HepG2 (cell line): ENCODE data around the gene DHRS1. TPM values are rescaled to one million over a fixed set of nuclear protein-coding genes. Genes with fewer than 3 reads are reported as not detected.

Experiments
- HIC2 ChIP-seq: sonication (generic); formaldehyde crosslinking; IDR thresholded peaks from 2 replicates; pipeline ENCODE4 v1.9.0; 2022; ENCODE audit warnings: low read depth, missing genetic modification reagents
- HMGA1 ChIP-seq: sonication (generic); formaldehyde crosslinking; conservative IDR thresholded peaks from 2 replicates; pipeline ENCODE4 v1.4.0; 2020; ENCODE audit warnings: missing genetic modification reagents
- LCORL ChIP-seq, 2 experiments: fragments of 450-650 bp in 1 of 2; sonication (generic) in 1 of 2; formaldehyde crosslinking in 1 of 2; IDR thresholded peaks; 2 replicates each; pipeline versions ENCODE4 v1.5.0 to v1.6.1; 2017 to 2020; ENCODE audit warnings: antibody characterized with exemption in 1 of 2, missing genetic modification reagents in 1 of 2
- MIXL1 ChIP-seq: IDR thresholded peaks from 2 replicates; pipeline ENCODE4 v1.6.1; 2016
- NFAT5 ChIP-seq: sonication (generic); formaldehyde crosslinking; IDR thresholded peaks from 2 replicates; pipeline ENCODE4 v1.4.0; 2020; ENCODE audit warnings: missing genetic modification reagents
- NONO ChIP-seq, 2 experiments: fragments of 450-650 bp in 1 of 2; sonication (generic) in 1 of 2; formaldehyde crosslinking in 1 of 2; IDR thresholded peaks in 1 of 2; conservative IDR thresholded peaks in 1 of 2; 2 replicates each; pipeline versions ENCODE4 v1.6.1 to v1.8.0; 2017 to 2022; ENCODE audit warnings: mild to moderate bottlenecking in 1 of 2, missing genetic modification reagents in 1 of 2, moderate library complexity in 1 of 2
- NR2F6 ChIP-seq, 2 experiments: IDR thresholded peaks; 2 replicates each; pipeline ENCODE4 v1.6.1; 2016; ENCODE audit warnings: antibody characterized with exemption in 1 of 2, mild to moderate bottlenecking in 1 of 2
- POLR2A ChIP-seq, 2 experiments: IDR thresholded peaks; 2 replicates each; pipeline ENCODE4 v1.6.1; 2011; ENCODE audit warnings: low read depth in 2 of 2, low read length in 2 of 2, mild to moderate bottlenecking in 1 of 2, moderate library complexity in 1 of 2; ENCODE audit not compliant: insufficient read depth in 1 of 2
- SALL2 ChIP-seq: sonication (generic); formaldehyde crosslinking; IDR thresholded peaks from 2 replicates; pipeline ENCODE4 v1.8.1; 2023; ENCODE audit warnings: mild to moderate bottlenecking, missing genetic modification reagents, inconsistent platforms
- WIZ ChIP-seq: sonication (generic); formaldehyde crosslinking; IDR thresholded peaks from 2 replicates; pipeline ENCODE4 v1.5.1; 2020; ENCODE audit warnings: mild to moderate bottlenecking, missing genetic modification reagents
- ZMAT5 ChIP-seq: sonication (generic); formaldehyde crosslinking; IDR thresholded peaks from 2 replicates; pipeline ENCODE4 v1.5.0; 2020; ENCODE audit warnings: mild to moderate bottlenecking, low read depth, missing genetic modification reagents, borderline replicate concordance
- ZNF251 ChIP-seq: sonication (generic); formaldehyde crosslinking; IDR thresholded peaks from 2 replicates; pipeline ENCODE4 v1.9.0; 2021; ENCODE audit warnings: mild to moderate bottlenecking, missing genetic modification reagents
- ZNF264 ChIP-seq: sonication (generic); formaldehyde crosslinking; IDR thresholded peaks from 2 replicates; pipeline ENCODE4 v1.4.0; 2020; ENCODE audit warnings: missing genetic modification reagents
- ZNF577 ChIP-seq: sonication (generic); formaldehyde crosslinking; IDR thresholded peaks from 2 replicates; pipeline ENCODE4 v1.4.0; 2020; ENCODE audit warnings: mild to moderate bottlenecking, low read depth, missing genetic modification reagents, borderline replicate concordance
- polyA plus RNA-seq, 8 experiments: library from polyadenylated mRNA; depleted of rRNA in 3 of 8; stranded (reverse) in 7 of 8; unstranded in 1 of 8; fragments of >200 nt; fragmentation: Illumina TruSeq in 4 of 8; extraction: Trizol in 4 of 8; gene quantifications; 2 replicates each; pipeline versions ENCODE4 v1.2.1 to v1.2.3, GENCODE V29; 2011 to 2016; ENCODE audit warnings: low read depth in 4 of 8, missing spikeins in 1 of 8, mixed read lengths in 1 of 8; ENCODE audit not compliant: insufficient read depth in 1 of 8
- total RNA-seq, 5 experiments: library from RNA; depleted of rRNA; stranded (reverse); fragments of >200 nt; fragmentation: Illumina TruSeq; extraction: Trizol; gene quantifications; 2 replicates each; pipeline ENCODE4 v1.2.3, GENCODE V29; 2016; ENCODE audit warnings: low read depth in 1 of 5
- TF ChIP-seq, protein P1 (sequence below): sonication (generic); IDR thresholded peaks from 2 replicates; pipeline ENCODE4 v1.6.1; 2016; ENCODE audit warnings: low read depth, borderline replicate concordance
- TF ChIP-seq, protein P2 (sequence below): sonication (generic); formaldehyde crosslinking; IDR thresholded peaks from 2 replicates; pipeline ENCODE4 v1.5.0; 2020; ENCODE audit warnings: mild to moderate bottlenecking, missing genetic modification reagents, borderline replicate concordance

Gene DHRS1
- total and polyA plus RNA-seq, 2 of the 13 experiments (the other 11 are each of a cell fraction or from before 2014, with no cell fraction given), result 49.8 to 60.8 TPM

DNA sequence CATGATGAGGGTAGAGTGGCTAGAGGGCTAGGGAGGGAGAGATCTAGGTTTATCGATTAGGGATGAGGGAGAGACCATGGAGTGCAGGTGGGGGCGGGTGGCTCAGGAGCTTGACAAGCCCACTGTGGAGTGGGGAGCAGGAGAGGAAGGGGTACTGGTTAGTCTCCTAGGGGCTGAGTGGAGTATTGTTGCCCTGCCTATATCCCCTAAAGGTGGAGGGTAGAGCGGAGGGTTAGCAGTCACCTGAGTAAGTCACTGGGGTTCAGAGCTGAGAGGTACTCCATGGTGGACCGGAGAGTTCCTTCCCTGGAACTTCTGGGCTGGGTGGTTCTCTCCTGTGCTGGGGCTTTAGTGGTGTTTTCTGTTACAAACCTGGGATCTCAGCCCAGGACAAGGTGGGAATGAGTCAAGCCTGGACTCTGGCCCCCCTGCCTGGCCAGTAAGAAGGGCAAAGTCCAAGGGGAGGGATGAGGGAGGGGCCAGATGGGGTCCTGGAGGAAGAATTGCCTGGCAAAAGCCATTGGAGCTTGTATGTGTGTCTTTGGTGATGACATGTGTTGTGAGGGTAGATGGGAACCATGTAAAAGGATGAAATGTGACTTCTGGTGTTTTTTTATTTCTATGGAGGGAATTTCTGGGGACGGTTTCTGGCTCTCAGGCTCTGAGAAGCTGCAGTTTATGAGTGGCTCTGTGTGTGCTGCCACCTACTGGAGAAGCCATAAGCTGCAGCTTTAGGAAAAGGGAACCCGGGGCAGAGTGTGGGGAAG is 8.2 kb upstream of the DHRS1 start, which contains the start of gene CIDEB (continued):
- TF ChIP-seq POLR2A (IDR thresholded peaks at IDR 0.05; ENCODE audit: insufficient read depth in 1 of 2, low read depth in 2 of 2, low read length in 2 of 2) (peak in 1 of 2 experiments; percentile 89; a peak in 2 of 4 replicates), NONO (IDR thresholded peaks at IDR 0.05) (no peak; the same call in 1 of the 2 replicates), NONO (CRISPR knock-in tag; conservative IDR thresholded peaks at IDR 0.05) (no peak), ZNF264 (CRISPR knock-in tag) (peak; percentile 96; the same call in 1 of the 2 replicates), HIC2 (peak; percentile 54), WIZ (CRISPR knock-in tag) (no peak), HMGA1 (no peak), NR2F6 (IDR thresholded peaks at IDR 0.05) (0 out of 2 replicates have a peak, but pooled peaks have one; percentile 50), NR2F6 (CRISPR knock-in tag; IDR thresholded peaks at IDR 0.05) (peak; percentile 82), ZMAT5 (CRISPR knock-in tag) (no peak), LCORL (IDR thresholded peaks at IDR 0.05) (no peak), LCORL (CRISPR knock-in tag; IDR thresholded peaks at IDR 0.05) (no peak), SALL2 (peak; percentile 19; the same call in 1 of the 2 replicates), MIXL1 (CRISPR knock-in tag) (peak; percentile 96), NFAT5 (CRISPR knock-in tag) (peak; percentile 78; the same call in 1 of the 2 replicates), ZNF251 (CRISPR knock-in tag) (0 out of 2 replicates have a peak, but pooled peaks have one; percentile 89), ZNF577 (CRISPR knock-in tag) (no peak)
- TF ChIP-seq, protein P1, sequence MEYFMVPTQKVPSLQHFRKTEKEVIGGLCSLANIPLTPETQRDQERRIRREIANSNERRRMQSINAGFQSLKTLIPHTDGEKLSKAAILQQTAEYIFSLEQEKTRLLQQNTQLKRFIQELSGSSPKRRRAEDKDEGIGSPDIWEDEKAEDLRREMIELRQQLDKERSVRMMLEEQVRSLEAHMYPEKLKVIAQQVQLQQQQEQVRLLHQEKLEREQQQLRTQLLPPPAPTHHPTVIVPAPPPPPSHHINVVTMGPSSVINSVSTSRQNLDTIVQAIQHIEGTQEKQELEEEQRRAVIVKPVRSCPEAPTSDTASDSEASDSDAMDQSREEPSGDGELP, result peak; percentile 86; the same call in 1 of the 2 replicates
- TF ChIP-seq, protein P2, sequence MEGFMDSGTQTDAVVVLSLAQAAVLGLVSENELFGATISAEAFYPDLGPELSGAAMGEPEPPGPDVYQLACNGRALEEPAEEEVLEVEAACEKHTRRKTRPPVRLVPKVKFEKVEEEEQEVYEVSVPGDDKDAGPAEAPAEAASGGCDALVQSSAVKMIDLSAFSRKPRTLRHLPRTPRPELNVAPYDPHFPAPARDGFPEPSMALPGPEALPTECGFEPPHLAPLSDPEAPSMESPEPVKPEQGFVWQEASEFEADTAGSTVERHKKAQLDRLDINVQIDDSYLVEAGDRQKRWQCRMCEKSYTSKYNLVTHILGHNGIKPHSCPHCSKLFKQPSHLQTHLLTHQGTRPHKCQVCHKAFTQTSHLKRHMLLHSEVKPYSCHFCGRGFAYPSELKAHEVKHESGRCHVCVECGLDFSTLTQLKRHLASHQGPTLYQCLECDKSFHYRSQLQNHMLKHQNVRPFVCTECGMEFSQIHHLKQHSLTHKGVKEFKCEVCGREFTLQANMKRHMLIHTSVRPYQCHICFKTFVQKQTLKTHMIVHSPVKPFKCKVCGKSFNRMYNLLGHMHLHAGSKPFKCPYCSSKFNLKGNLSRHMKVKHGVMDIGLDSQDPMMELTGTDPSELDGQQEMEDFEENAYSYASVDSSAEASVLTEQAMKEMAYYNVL (CRISPR knock-in tag), result peak; percentile 95
